HG03460 (cell line): ENCODE data around the gene TMPRSS12.
"Not testable (repeated sequence)": the region's sequence is repeated elsewhere in the genome, so short reads cannot be mapped to it uniquely, and the experiment has no call there.

Source experiments
- ATAC-seq: cut with Tn5 transposase; IDR thresholded peaks from one replicate; pipeline ENCODE4 v1.9.1; 2021; ENCODE audit not compliant: unreplicated experiment

TMPRSS12 gene

DNA sequence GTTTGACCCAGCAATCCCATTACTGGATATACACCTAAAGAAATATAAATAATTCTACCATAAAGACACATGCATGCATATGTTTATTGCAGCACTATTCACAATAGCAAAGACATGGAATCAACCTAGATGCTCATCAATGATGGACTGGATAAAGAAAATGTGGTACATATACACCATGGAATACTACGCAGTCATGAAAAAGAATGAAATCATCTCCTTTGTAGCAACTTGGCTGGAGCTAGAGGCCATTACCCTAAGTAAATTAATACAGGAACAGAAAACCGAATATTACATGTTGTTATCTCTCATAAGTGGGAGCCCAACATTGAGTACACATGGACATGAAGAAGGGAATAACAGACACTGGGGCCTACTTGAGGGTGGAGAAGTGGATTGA lies 13.0 kb downstream of the TMPRSS12 start:
- not testable (repeated sequence) for ATAC-seq

DNA sequence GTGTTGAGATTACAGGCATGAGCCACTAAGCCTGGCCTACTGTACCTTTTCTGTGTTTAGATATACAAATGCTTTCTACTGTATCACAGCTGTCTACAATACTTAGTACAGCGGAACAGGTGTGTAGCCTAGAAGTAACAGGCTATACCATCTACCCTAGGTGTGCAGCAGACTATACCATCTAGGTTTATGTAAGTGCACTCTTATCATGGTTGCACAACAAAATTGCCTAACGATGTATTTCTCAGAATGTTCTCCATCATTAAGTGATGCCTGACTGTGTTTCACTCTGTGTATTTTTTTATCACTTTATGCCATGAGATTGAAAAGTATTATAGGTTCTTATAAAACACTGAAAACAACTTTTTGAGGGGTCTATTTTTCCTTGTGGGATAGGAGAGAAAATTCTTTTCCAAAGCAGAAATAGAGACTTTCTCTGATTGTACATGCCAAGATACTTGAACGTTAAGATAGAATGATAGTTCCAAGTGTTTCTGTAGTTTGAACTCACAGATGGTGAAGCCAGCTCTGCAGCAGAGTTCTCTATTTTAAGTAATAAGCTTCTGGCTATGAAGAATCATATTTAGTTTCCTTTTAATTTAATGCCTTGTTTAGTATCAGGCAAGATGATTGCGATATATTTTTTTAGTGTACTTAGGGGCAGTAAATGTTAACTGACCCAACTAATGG lies 17.0 kb downstream of the TMPRSS12 start:
- no peak for ATAC-seq

GRCh38 chr12:50862316-50862715 lies 19.6 kb downstream of the TMPRSS12 start:
- ATAC-seq: no peak

DNA sequence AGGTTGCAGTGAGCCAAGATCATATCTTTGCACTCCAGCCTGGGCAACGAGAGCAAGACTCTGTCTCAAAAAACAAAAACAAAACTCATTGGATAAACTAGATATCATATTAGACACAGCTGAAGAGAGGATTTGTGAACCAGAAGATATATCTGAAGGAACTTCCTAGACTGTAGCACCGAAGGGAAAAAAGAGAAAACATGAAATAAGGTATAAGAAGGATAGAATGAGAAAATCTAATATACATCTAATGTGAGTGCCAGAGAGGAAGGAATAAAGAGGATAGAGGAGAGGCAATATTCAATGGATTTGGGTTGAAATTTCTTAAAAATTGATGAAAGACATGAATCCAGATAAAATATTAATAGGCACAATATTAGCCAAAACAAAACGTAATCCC lies 22.5 kb downstream of the TMPRSS12 start:
- no peak for ATAC-seq

- ATAC-seq: not testable (repeated sequence)
These were observed 26.2 kb downstream of the TMPRSS12 start for GRCh38 chr12:50868881-50869280.

DNA sequence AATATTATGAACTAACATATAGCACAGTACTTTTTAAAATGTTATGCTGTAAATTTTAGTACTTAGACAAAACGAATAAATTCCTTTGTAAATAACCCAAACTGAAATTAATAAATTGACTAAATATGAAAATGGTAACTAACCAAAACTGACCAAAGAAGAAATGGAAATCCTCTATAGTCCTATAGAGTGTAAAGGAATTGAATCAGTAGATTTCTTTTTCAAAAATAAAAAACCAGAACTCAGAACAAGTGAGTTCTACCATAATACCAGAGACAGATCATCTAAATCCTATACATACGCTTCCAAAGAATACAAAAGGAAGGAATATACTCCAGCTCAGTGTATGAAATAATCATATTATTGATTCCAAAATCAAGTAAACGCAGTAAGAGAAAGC lies 39.8 kb downstream of the TMPRSS12 start:
- no peak for ATAC-seq

GRCh38 chr12:50887191-50887590 lies 44.5 kb downstream of the TMPRSS12 start:
- no peak for ATAC-seq

GRCh38 chr12:50888666-50889065 lies 45.9 kb downstream of the TMPRSS12 start:
- no peak for ATAC-seq

GRCh38 chr12:50894241-50894640 lies 51.5 kb downstream of the TMPRSS12 start:
- no peak for ATAC-seq

DNA sequence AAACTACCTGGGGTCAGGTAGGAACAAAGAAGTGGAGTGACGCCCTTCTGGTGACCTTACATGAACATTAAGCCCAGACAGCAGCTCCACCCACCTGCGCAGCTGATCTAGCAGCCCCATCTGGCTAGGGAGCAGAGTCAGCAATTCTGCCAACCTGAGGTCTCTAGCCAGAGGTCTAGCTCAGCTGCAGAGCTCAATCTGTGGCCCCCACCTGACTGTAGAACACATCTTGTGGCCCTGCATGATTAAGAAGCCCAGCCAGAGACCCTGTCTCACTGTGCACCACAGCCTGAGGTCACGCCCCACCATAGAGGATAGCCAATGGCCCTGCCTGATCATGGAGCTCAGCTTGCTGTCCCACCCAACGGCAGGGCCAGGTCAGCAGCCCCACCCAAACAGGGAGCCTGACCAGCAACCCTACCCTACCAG lies 59.0 kb downstream of the TMPRSS12 start:
- ATAC-seq: no peak

DNA sequence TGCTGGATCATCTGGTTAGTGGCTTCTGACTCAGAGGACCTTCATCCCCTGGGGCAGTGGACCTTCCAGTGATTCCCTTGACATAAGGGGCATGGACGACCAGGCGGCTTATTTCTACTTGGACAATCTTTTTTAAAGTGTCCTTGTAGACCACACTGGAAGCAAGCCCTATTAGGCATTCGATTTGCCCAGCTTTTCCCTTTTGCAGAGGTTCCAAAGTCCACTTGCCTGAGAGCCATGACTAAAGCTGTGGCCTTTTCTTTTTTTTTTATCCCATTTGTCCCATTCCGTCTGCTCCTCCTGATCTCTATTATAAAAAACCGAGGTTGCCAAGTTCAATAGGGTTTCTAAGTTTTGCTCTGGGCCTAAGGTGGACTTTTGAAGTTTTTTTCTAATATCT lies 65.8 kb downstream of the TMPRSS12 start:
- ATAC-seq: not testable (repeated sequence)

DNA sequence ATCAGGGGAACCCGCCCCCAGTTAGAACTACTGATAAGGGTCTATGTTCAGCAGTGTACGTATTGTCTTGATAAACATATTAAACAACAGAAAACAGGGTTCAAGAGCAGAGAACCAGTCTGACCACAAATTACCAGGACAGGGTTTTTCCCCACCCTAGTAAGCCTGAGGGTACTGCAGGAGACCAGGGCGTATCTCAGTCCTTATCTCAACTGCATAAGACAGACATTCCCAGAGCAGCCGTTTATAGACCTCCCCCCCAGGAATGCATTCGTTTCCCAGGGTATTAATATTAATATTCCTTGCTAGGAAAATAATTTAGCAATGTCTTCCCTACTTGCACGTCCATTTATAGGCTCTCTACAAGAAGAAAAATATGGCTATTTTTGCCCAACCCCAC lies 69.6 kb downstream of the TMPRSS12 start:
- ATAC-seq: not testable (repeated sequence)

DNA sequence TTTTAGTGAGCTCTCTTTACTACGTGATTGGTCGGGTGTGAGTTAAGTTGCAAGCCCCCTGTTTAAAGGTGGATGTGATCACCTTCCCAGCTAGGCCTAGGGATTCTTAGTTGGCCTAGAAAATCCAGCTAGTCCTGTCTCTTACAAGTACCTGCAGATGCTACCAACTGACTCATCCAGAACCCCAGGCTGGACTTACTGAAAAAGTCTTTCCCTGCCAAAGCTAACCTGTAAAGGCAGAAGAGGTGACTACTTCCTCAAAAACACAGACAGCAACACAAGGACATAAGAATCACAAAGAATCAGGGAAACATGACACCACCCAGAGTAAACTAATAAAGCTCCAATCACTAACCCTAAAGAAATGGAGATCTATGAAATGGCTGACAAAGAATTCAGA lies 70.5 kb downstream of the TMPRSS12 start:
- ATAC-seq: no peak

DNA sequence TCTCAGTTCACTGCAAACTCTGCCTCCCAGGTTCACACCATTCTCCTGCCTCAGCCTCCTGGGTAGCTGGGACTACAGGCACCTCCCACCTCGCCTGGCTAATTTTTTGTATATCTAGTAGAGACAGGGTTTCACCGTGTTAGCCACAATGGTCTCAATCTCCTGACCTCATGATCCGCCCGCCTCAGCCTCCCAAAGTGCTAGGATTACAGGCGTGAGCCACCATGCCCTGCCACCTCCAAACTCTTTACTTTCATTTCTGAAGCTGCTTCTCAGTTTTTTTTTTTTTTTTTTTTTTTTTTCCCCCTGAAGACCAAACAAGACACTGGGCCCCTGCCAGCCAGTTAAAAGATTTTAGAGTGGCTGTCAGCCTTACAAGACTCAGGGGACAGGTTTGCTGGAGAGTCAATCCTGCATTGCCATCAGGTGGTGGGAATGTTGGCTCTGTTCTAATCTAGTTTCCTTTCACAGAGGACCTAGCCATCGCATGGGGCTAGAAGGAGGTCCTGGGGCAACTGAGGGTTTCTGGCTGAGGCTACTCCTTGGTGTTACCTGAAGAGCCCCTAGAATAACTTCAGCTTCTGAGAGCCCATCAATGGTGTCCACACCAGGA lies 72.3 kb downstream of the TMPRSS12 start:
- ATAC-seq: no peak

- ATAC-seq: no peak
These were observed 73.6 kb downstream of the TMPRSS12 start for GRCh38 chr12:50916292-50916691.

GRCh38 chr12:50918584-50919316 lies 76.0 kb downstream of the TMPRSS12 start:
- ATAC-seq: peak; percentile 61

GRCh38 chr12:50922820-50923219 lies 80.1 kb downstream of the TMPRSS12 start:
- no peak for ATAC-seq

DNA sequence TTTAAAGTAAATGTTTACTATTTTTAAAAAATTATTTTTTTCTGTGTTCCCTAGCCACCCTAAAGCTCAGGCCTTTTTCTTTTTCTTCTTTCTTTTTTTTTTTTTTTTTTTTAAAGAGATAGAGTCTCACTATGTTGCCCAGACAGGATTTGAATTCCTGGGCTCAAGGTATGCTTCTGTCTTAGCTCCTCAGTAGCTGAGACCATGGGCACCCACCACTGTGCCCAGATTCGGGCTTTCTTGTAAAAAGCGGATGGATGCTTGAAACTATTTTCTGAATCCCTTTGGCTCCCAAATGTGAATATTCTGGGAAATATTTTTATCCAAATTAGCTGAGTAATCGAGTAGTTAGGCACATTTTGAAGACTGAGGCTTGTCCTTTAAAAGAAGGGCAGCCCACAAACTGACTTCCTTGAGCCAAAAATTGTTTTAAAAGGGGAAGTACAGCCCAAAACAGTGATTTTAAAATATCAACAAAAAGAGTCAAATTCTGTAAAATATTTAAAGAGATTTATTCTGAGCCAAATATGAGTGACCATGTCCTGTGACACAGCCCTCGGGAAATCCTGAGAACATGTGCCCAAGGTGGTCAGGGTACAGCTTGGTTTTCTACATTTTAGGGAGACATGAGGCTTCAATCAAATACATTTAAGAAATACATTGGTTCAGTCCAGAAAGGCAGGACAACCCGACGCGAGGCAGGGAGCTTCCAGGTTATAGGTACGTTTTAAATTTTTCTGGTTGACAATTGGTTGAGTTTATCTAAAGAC lies 80.8 kb downstream of the TMPRSS12 start:
- no peak for ATAC-seq

DNA sequence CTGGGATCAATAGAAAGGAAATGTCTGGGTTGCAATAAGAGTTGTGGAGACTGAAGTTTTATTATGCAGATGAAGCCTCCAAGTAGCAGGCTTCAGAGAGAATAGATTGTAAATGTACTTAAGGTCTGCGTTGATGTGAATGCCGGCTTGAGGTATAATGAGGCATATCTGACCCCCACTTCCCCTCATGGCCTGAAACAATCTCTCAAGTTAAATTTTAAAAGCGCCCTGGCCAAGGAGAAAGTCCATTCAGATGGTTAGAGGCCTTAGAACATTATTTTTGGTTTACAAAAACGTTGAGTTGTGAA lies 81.4 kb downstream of the TMPRSS12 start:
- ATAC-seq: no peak

- ATAC-seq: peak; percentile 94
These were observed 82.0 kb downstream of the TMPRSS12 start for GRCh38 chr12:50924439-50925341.

- ATAC-seq: no peak
These were observed 82.6 kb downstream of the TMPRSS12 start for GRCh38 chr12:50925342-50925651.
